Keratinocyte (primary cell): ENCODE results near the gene KLF6. TPM values are rescaled to one million over a fixed set of nuclear protein-coding genes. Genes with fewer than 3 reads are reported as not detected.

ENCODE experiments used
- DNase-seq: peaks from one replicate; pipeline ENCODE4 v3.0.0-alpha.2; 2011; ENCODE audit warnings: low read depth, missing footprints, low spot score
- FAIRE-seq: peaks from 2 replicates; lab custom pipeline; 2011; peaks lifted over from hg19 to GRCh38; lab: Jason Lieb, UNC
- H2AFZ ChIP-seq: 2 replicates; pipeline ENCODE4 v1.6.0; 2012; ENCODE audit warnings: low read length, control low read depth, inconsistent platforms; ENCODE audit not compliant: control insufficient read depth
- H3K27ac ChIP-seq: 2 replicates; pipeline ENCODE4 v1.5.1; 2011; ENCODE audit warnings: low read length; ENCODE audit not compliant: control insufficient read depth, insufficient read depth
- H3K27me3 ChIP-seq: 3 replicates; pipeline ENCODE4 v1.6.0; 2011; ENCODE audit warnings: low read length; ENCODE audit not compliant: control insufficient read depth, insufficient read depth; ENCODE audit errors: extremely low read depth
- H3K36me3 ChIP-seq, 2 experiments: 2 replicates in 1 of 2; 3 replicates in 1 of 2; pipeline ENCODE4 v1.5.1; 2011; ENCODE audit warnings: low read length in 2 of 2, mild to moderate bottlenecking in 1 of 2; ENCODE audit not compliant: control insufficient read depth in 2 of 2, insufficient read depth in 2 of 2; ENCODE audit errors: extremely low read depth in 1 of 2
- H3K4me1 ChIP-seq: 3 replicates; pipeline ENCODE4 v1.5.1; 2011; ENCODE audit warnings: low read length; ENCODE audit not compliant: control insufficient read depth, insufficient read depth; ENCODE audit errors: extremely low read depth
- H3K4me2 ChIP-seq: 3 replicates; pipeline ENCODE4 v1.6.0; 2011; ENCODE audit warnings: low read depth, low read length; ENCODE audit not compliant: control insufficient read depth, insufficient read depth; ENCODE audit errors: extremely low read depth
- H3K4me3 ChIP-seq, 3 experiments: fragments of 200-600 bp in 1 of 3; sonication (generic) in 1 of 3; 2 replicates in 2 of 3; 3 replicates in 1 of 3; pipeline ENCODE4 v1.5.1; 2011 to 2016; ENCODE audit warnings: low read length in 3 of 3, mild to moderate bottlenecking in 3 of 3, control low read depth in 2 of 3, inconsistent platforms in 1 of 3, low read depth in 1 of 3, mixed read lengths in 1 of 3, mixed run types in 1 of 3, moderate library complexity in 1 of 3; ENCODE audit not compliant: control insufficient read depth in 2 of 3, insufficient read depth in 2 of 3; ENCODE audit errors: extremely low read depth in 1 of 3
- H3K79me2 ChIP-seq: 2 replicates; pipeline ENCODE4 v1.6.0; 2012; ENCODE audit warnings: low read length; ENCODE audit not compliant: control insufficient read depth, insufficient read depth
- H3K9ac ChIP-seq: 3 replicates; pipeline ENCODE4 v1.6.0; 2011; ENCODE audit warnings: low read length; ENCODE audit not compliant: control insufficient read depth, insufficient read depth; ENCODE audit errors: extremely low read depth
- H3K9me1 ChIP-seq: 3 replicates; pipeline ENCODE4 v1.6.0; 2011; ENCODE audit warnings: low read length; ENCODE audit not compliant: control insufficient read depth, insufficient read depth; ENCODE audit errors: extremely low read depth
- H3K9me3 ChIP-seq: 2 replicates; pipeline ENCODE4 v1.5.1; 2012; ENCODE audit warnings: low read depth, low read length; ENCODE audit not compliant: control insufficient read depth
- H4K20me1 ChIP-seq: 3 replicates; pipeline ENCODE4 v1.6.0; 2011; ENCODE audit warnings: low read length; ENCODE audit not compliant: control insufficient read depth, insufficient read depth; ENCODE audit errors: extremely low read depth
- CTCF ChIP-seq, 3 experiments: IDR thresholded peaks in 1 of 3; conservative IDR thresholded peaks in 1 of 3; optimal IDR thresholded peaks in 1 of 3; 2 replicates in 2 of 3; 3 replicates in 1 of 3; pipeline versions ENCODE3 to v1.5.1; 2011; ENCODE audit warnings: low read length in 3 of 3, mild to moderate bottlenecking in 3 of 3, moderate library complexity in 2 of 3, control low read depth in 1 of 3, inconsistent platforms in 1 of 3; ENCODE audit not compliant: insufficient read depth in 2 of 3; ENCODE audit errors: extremely low read depth in 1 of 3
- EZH2 ChIP-seq: IDR thresholded peaks from one replicate; pipeline ENCODE4 v1.6.1; 2012; ENCODE audit warnings: inconsistent platforms, mild to moderate bottlenecking, low read length, moderate library complexity
- dilution Hi-C: fragments of 300-500 bp; cut with MboI; formaldehyde crosslinking; loops from one replicate; pipeline ENCODE4 v1.7.0; 2020; ENCODE audit warnings: low sequenced_read_pairs; ENCODE audit not compliant: extremely low pct_ligation_motif_present
- polyA plus RNA-seq, 5 experiments: library from polyadenylated mRNA; depleted of rRNA in 3 of 5; stranded (reverse) in 3 of 5; stranded (forward) in 1 of 5; unstranded in 1 of 5; fragments of >200 nt; gene quantifications; 1 replicate in 1 of 5; 2 replicates in 3 of 5; 3 replicates in 1 of 5; pipeline versions ENCODE4 v1.2.1 to v1.2.3, GENCODE V29; 2011 to 2012; ENCODE audit warnings: missing spikeins in 2 of 5, low read depth in 1 of 5, low replicate concordance in 1 of 5

Gene KLF6
- polyA plus RNA-seq, 1 donor (not counting 4 experiments of a cell fraction or from before 2014, with no cell fraction given) = 250 TPM

- no peaks in the 10 kb centered on the region for H3K9me3 ChIP-seq
- TF ChIP-seq EZH2 (no peak), CTCF (optimal IDR thresholded peaks at IDR 0.05 in 1 of 3, IDR thresholded peaks at IDR 0.05 in 1 of 3, conservative IDR thresholded peaks at IDR 0.05 in 1 of 3; ENCODE audit: extremely low read depth in 1 of 3, insufficient read depth in 2 of 3, low read length in 3 of 3) (no peak)
- peak overlapping the region; percentile 74 for H3K9ac ChIP-seq
- no peaks in the 10 kb centered on the region for H3K36me3 ChIP-seq
- H3K9me1 ChIP-seq = no peaks in the 10 kb centered on the region
- peak overlapping the region in 2 of 3 experiments; percentile 28 to 29 for H3K4me3 ChIP-seq
- dilution Hi-C loops = no loop called here
- peaks cover 57% of the 10 kb centered on the region for H3K4me1 ChIP-seq
- H3K4me2 ChIP-seq = peak overlapping the region; percentile 66
- FAIRE-seq (peak; percentile 97), DNase-seq (peak; percentile 68)
- H3K27ac ChIP-seq = peak overlapping the region; percentile 97
- H2AFZ ChIP-seq = no peak overlapping the region
- H3K27me3 ChIP-seq = no peaks in the 10 kb centered on the region
- no peaks in the 10 kb centered on the region for H3K79me2 ChIP-seq
- no peaks in the 10 kb centered on the region for H4K20me1 ChIP-seq
Measured at GRCh38 chr10:3757638-3758490, 27.1 kb downstream of the KLF6 start.

GRCh38 chr10:3757250-3757637, 27.8 kb downstream of the KLF6 start:
- FAIRE-seq (no peak), DNase-seq (no peak)
- Histone ChIP-seq H3K9me3 (no peaks in the 10 kb centered on the region), H3K27ac (peak overlapping the region; percentile 97), H3K9ac (peak overlapping the region; percentile 74), H3K27me3 (no peaks in the 10 kb centered on the region), H3K4me2 (peak overlapping the region; percentile 66), H3K4me1 (peaks cover 50% of the 10 kb centered on the region), H4K20me1 (no peaks in the 10 kb centered on the region), H3K36me3 (no peaks in the 10 kb centered on the region), H3K4me3 (no peak overlapping the region), H3K79me2 (no peaks in the 10 kb centered on the region), H3K9me1 (no peaks in the 10 kb centered on the region), H2AFZ (no peak overlapping the region)
- dilution Hi-C loops = no loop called here
- no peak for TF ChIP-seq EZH2
- no peak for TF ChIP-seq CTCF (optimal IDR thresholded peaks at IDR 0.05 in 1 of 3, IDR thresholded peaks at IDR 0.05 in 1 of 3, conservative IDR thresholded peaks at IDR 0.05 in 1 of 3; ENCODE audit: extremely low read depth in 1 of 3, insufficient read depth in 2 of 3, low read length in 3 of 3)
